SK-N-SH (cell line): ENCODE data around the gene AFF3. TPM values are rescaled to one million over a fixed set of nuclear protein-coding genes. Genes with fewer than 3 reads are reported as not detected.

Source experiments
- CTCF ChIA-PET: fragments of 300-600, 350-600 bp; formaldehyde crosslinking; extraction: SDS; loops from one replicate; lab custom pipeline; 2021; lab: Yijun Ruan, JAX
- POLR2A ChIA-PET: fragments of 350-600 bp; sonication (Branson Sonifier 250); formaldehyde crosslinking; extraction: SDS; loops from one replicate; lab custom pipeline; 2020; ENCODE audit warnings: antibody characterized with exemption, inconsistent platforms; lab: Yijun Ruan, JAX
- DNase-seq: peaks from one replicate; pipeline ENCODE4 v3.0.0; 2012
- H2AFZ ChIP-seq: fragments of 200-600 bp; sonication (generic); 2 replicates; pipeline ENCODE4 v1.8.1; 2016; ENCODE audit warnings: antibody characterized with exemption, mild to moderate bottlenecking, low read depth
- H3F3A ChIP-seq: fragments of 200-600 bp; sonication (generic); replicated peaks from 2 replicates; pipeline ENCODE3; 2016; ENCODE audit warnings: antibody characterized with exemption, mild to moderate bottlenecking; ENCODE audit not compliant: insufficient read depth
- H3K27ac ChIP-seq, 2 experiments: fragments of 200-500 bp in 1 of 2; fragments of 200-600 bp in 1 of 2; sonication (Bioruptor generic) in 1 of 2; sonication (generic), shearing (Covaris generic) in 1 of 2; 2 replicates each; pipeline versions ENCODE4 v1.5.1 to v1.6.1; 2014 to 2016; ENCODE audit warnings: low read depth in 2 of 2, inconsistent platforms in 1 of 2, low read length in 1 of 2, mild to moderate bottlenecking in 1 of 2, mixed read lengths in 1 of 2
- H3K27me3 ChIP-seq: fragments of 200-600 bp; sonication (generic), shearing (Covaris generic); 2 replicates; pipeline ENCODE4 v1.6.1; 2016; ENCODE audit warnings: mixed run types; ENCODE audit not compliant: insufficient read depth
- H3K36me3 ChIP-seq, 2 experiments: fragments of 200-500 bp in 1 of 2; fragments of 200-600 bp in 1 of 2; sonication (Bioruptor generic) in 1 of 2; sonication (generic) in 1 of 2; replicated peaks in 1 of 2; 2 replicates each; pipeline versions ENCODE3 to v1.5.1; 2014 to 2016; ENCODE audit warnings: low read length in 1 of 2, mild to moderate bottlenecking in 1 of 2; ENCODE audit not compliant: insufficient read depth in 2 of 2, control insufficient read depth in 1 of 2
- H3K4me1 ChIP-seq, 2 experiments: fragments of 200-500 bp in 1 of 2; fragments of 200-600 bp in 1 of 2; sonication (Bioruptor generic) in 1 of 2; sonication (generic), shearing (Covaris generic) in 1 of 2; 2 replicates each; pipeline versions ENCODE4 v1.5.1 to v1.6.1; 2014 to 2016; ENCODE audit warnings: low read depth in 1 of 2, low read length in 1 of 2, mixed run types in 1 of 2; ENCODE audit not compliant: insufficient read depth in 2 of 2, control insufficient read depth in 1 of 2
- H3K4me2 ChIP-seq: fragments of 200-600 bp; sonication (generic), shearing (Covaris generic); 2 replicates; pipeline ENCODE4 v1.6.1; 2017; ENCODE audit warnings: mixed run types
- H3K4me3 ChIP-seq, 2 experiments: fragments of 200-500 bp in 1 of 2; fragments of 200-600 bp in 1 of 2; sonication (Bioruptor generic) in 1 of 2; sonication (generic), shearing (Covaris generic) in 1 of 2; 2 replicates each; pipeline versions ENCODE4 v1.5.1 to v1.8.1; 2014 to 2016; ENCODE audit warnings: low read depth in 2 of 2, inconsistent platforms in 1 of 2, low read length in 1 of 2, mild to moderate bottlenecking in 1 of 2, mixed read lengths in 1 of 2, moderate library complexity in 1 of 2
- H3K79me2 ChIP-seq: fragments of 200-600 bp; sonication (generic); 2 replicates; pipeline ENCODE4 v1.8.1; 2017; ENCODE audit warnings: mild to moderate bottlenecking; ENCODE audit not compliant: insufficient read depth
- H3K9ac ChIP-seq: fragments of 200-600 bp; sonication (generic); 2 replicates; pipeline ENCODE4 v1.6.1; 2017; ENCODE audit warnings: mixed run types
- H3K9me2 ChIP-seq: fragments of 200-600 bp; sonication (generic); 2 replicates; pipeline ENCODE4 v1.6.1; 2017; ENCODE audit warnings: mixed run types
- H3K9me3 ChIP-seq: fragments of 200-600 bp; sonication (generic); 2 replicates; pipeline ENCODE4 v1.6.1; 2017; ENCODE audit warnings: mixed run types, mild to moderate bottlenecking, moderate library complexity
- H4K20me1 ChIP-seq: fragments of 200-600 bp; sonication (generic); 2 replicates; pipeline ENCODE4 v1.6.1; 2017; ENCODE audit warnings: mild to moderate bottlenecking, mixed run types; ENCODE audit not compliant: insufficient read depth
- CHD2 ChIP-seq: fragments of 150-350 bp; IDR thresholded peaks from 2 replicates; pipeline ENCODE4 v1.6.1; 2018; ENCODE audit warnings: low read length; ENCODE audit not compliant: partially characterized antibody
- CTCF ChIP-seq: fragments of 200-600 bp; sonication (generic); IDR thresholded peaks from 2 replicates; pipeline ENCODE4 v1.6.1; 2017; ENCODE audit warnings: antibody characterized with exemption, mild to moderate bottlenecking, moderate library complexity
- EP300 ChIP-seq, 2 experiments: IDR thresholded peaks; 2 replicates each; pipeline versions ENCODE4 v1.4.0 to v1.6.1; 2012; ENCODE audit warnings: borderline replicate concordance in 1 of 2, low read depth in 1 of 2, low read length in 1 of 2
- EZH2phosphoT487 ChIP-seq: fragments of 200-600 bp; sonication (generic); IDR thresholded peaks from 2 replicates; pipeline ENCODE4 v1.6.1; 2017; ENCODE audit warnings: low read depth, mixed run types, mild to moderate bottlenecking, antibody characterized with exemption, moderate library complexity, borderline replicate concordance
- JUND ChIP-seq: IDR thresholded peaks from 2 replicates; pipeline ENCODE4 v1.4.0; 2012
- MEF2A ChIP-seq: IDR thresholded peaks from 2 replicates; pipeline ENCODE4 v1.4.0; 2012; ENCODE audit warnings: low read depth, borderline replicate concordance
- NFIC ChIP-seq: IDR thresholded peaks from 2 replicates; pipeline ENCODE4 v1.4.0; 2012; ENCODE audit warnings: borderline replicate concordance
- NRF1 ChIP-seq: IDR thresholded peaks from 2 replicates; pipeline ENCODE4 v1.6.1; 2012; ENCODE audit warnings: low read depth, mild to moderate bottlenecking, low read length
- PBX3 ChIP-seq: IDR thresholded peaks from 2 replicates; pipeline ENCODE4; 2012
- RAD21 ChIP-seq: IDR thresholded peaks from 2 replicates; pipeline ENCODE4 v1.6.1; 2012; ENCODE audit warnings: mild to moderate bottlenecking, low read length
- REST ChIP-seq: IDR thresholded peaks from 2 replicates; pipeline ENCODE4 v1.6.1; 2012; ENCODE audit warnings: mild to moderate bottlenecking, low read depth, low read length, moderate library complexity
- RFX5 ChIP-seq: IDR thresholded peaks from 2 replicates; pipeline ENCODE4 v1.6.1; 2012; ENCODE audit warnings: mild to moderate bottlenecking, improper control_type of control experiment, low read length
- SIN3A ChIP-seq: IDR thresholded peaks from 2 replicates; pipeline ENCODE4 v1.6.1; 2012; ENCODE audit warnings: low read depth, mild to moderate bottlenecking, low read length, moderate library complexity, borderline replicate concordance
- TCF12 ChIP-seq: IDR thresholded peaks from 2 replicates; pipeline ENCODE4 v1.4.0; 2012
- TEAD4 ChIP-seq: IDR thresholded peaks from 2 replicates; pipeline ENCODE4 v1.4.0; 2012; ENCODE audit warnings: mild to moderate bottlenecking, borderline replicate concordance; ENCODE audit not compliant: insufficient read depth
- YY1 ChIP-seq: IDR thresholded peaks from 2 replicates; pipeline ENCODE4 v1.4.0; 2012; ENCODE audit warnings: low read depth, mild to moderate bottlenecking
- ZBTB33 ChIP-seq: IDR thresholded peaks from 2 replicates; pipeline ENCODE4 v1.4.0; 2012; ENCODE audit warnings: low read depth, borderline replicate concordance
- WGBS: methylation state at CpG from one replicate; pipeline ENCODE4 v1.1.6; 2017; ENCODE audit warnings: low lambda C conversion rate; 5-methylcytosine and 5-hydroxymethylcytosine counted together
- polyA plus RNA-seq, 3 experiments: library from polyadenylated mRNA; depleted of rRNA; stranded (reverse); fragments of >200 nt; gene quantifications; 2 replicates each; pipeline ENCODE4 v1.2.3, GENCODE V29; 2012
- TF ChIP-seq, protein P1 (sequence below): IDR thresholded peaks from 2 replicates; pipeline ENCODE4 v1.4.0; 2012; ENCODE audit warnings: low read depth

AFF3 gene
- polyA plus RNA-seq, 1 of the 3 experiments (the other 2 are of a cell fraction) = 0.36 TPM

- CTCF ChIA-PET = interaction anchor here (0.8 kb wide), 1 partner anchor 63 kb away, joined by 3 read pairs; no protein-coding TSS in a partner anchor
- POLR2A ChIA-PET = no interaction called here
- Histone ChIP-seq H3K9me3 (no peaks in the 10 kb centered on the region), H3K4me3 (no peak overlapping the region), H3K79me2 (no peaks in the 10 kb centered on the region), H4K20me1 (no peaks in the 10 kb centered on the region), H2AFZ (no peak overlapping the region), H3K27ac (no peak overlapping the region; a peak in 1 of 4 replicates), H3F3A (no peaks in the 10 kb centered on the region), H3K4me1 (no peaks in the 10 kb centered on the region; a peak in 2 of 4 replicates), H3K4me2 (no peak overlapping the region), H3K27me3 (no peaks in the 10 kb centered on the region), H3K9me2 (no peaks in the 10 kb centered on the region), H3K36me3 (no peaks in the 10 kb centered on the region), H3K9ac (no peak overlapping the region)
- TF ChIP-seq MEF2A = no peak
- 67% methylated on average over 6 of the region's 6 CpGs for WGBS
- no peak for DNase-seq
Observed at GRCh38 chr2:99682275-99683060, 459.9 kb downstream of the AFF3 start.

DNA sequence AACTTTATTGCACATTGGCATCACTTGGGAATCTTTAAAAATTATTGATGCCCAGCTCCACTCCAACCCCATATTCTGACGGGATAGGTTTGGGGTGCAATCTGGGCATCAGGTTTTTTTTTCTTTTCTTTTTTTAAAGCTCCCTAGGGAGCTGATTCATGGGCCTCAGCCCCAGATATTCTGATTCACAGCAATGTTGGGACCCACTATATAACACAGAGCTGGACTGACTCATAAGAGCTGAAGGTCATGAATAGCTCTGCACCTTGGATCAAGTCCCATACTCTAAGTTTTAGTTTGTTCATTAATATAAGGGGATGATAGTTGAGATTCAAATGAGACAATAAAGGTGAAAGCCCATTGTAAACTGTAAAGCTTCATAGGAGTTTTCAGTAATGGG lies 461.4 kb downstream of the AFF3 start:
- Histone ChIP-seq H3F3A (no peaks in the 10 kb centered on the region), H3K27ac (no peak overlapping the region), H3K27me3 (no peaks in the 10 kb centered on the region), H3K4me3 (no peak overlapping the region), H4K20me1 (no peaks in the 10 kb centered on the region), H3K9ac (no peak overlapping the region), H3K9me2 (no peaks in the 10 kb centered on the region), H3K79me2 (no peaks in the 10 kb centered on the region), H3K4me2 (no peak overlapping the region), H3K4me1 (no peaks in the 10 kb centered on the region; a peak in 2 of 4 replicates), H3K36me3 (no peaks in the 10 kb centered on the region), H2AFZ (no peak overlapping the region), H3K9me3 (no peaks in the 10 kb centered on the region)
- CTCF ChIA-PET = interaction anchor here (0.7 to 1.8 kb wide), 7 partner anchors 9 to 980 kb away, joined by 3 to 5 read pairs (median 3); no protein-coding TSS in a partner anchor
- POLR2A ChIA-PET = no interaction called here
- DNase-seq = no peak
- WGBS = 29% methylated on average over 1 of the region's 1 CpG
- TF ChIP-seq JUND (no peak), TCF12 (no peak), NFIC (no peak), MEF2A (no peak), ZBTB33 (no peak), CHD2 (no peak), EZH2phosphoT487 (no peak), EP300 (IDR thresholded peaks at IDR 0.05; ENCODE audit: borderline replicate concordance in 1 of 2, low read depth in 1 of 2, low read length in 1 of 2) (no peak), SIN3A (no peak), CTCF (no peak), PBX3 (no peak), YY1 (no peak), RFX5 (no peak), RAD21 (no peak), REST (no peak), TEAD4 (no peak), NRF1 (no peak)
- TF ChIP-seq, protein P1, sequence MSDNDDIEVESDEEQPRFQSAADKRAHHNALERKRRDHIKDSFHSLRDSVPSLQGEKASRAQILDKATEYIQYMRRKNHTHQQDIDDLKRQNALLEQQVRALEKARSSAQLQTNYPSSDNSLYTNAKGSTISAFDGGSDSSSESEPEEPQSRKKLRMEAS = no peak
